ENCODE data around the gene NADK. TPM values are rescaled to one million over a fixed set of nuclear protein-coding genes. Genes with fewer than 3 reads are reported as not detected.

Gene NADK
- total RNA-seq, 1 donor: 45.6 TPM

DNA sequence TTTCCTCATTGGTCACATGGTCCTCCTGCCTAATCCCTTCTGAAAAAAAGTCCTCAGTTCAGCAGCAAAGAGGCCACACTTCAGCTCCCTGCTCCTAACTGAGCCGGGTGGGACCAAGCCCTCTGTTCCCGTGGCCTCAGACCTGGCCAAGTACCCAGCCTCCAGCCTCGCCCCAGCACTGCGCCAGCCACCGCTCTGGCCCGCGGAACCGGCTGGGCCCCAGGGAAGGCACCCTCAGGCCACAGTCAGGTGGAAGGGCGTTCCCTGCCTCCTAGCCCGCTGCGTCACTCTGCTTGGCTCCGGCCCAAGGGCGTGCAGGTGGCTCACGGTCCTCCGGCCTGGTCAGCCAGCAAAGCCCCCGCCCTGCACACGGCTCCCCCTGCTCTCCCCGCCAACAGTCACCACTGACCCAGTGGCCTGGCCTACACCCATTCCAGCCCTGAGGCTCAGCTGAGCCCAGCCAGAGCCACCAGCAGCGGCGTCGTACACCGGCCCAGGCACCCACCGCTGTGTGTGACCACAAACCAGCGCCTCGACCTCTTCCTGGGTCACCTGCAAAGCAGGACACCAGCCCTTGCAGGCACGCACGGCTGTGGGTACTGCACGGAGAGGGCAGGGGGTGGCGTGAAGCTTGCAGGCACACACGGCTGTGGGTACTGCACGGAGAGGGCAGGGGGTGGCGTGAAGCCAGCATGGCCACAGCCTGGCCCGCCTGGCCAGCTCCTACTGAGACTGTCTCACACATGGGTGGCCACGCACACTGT, 19.4 kb downstream of the NADK start:
- no peak for DNase-seq (ENCODE audit: low read depth)
- no peak for TF ChIP-seq CTCF (IDR thresholded peaks at IDR 0.05; ENCODE audit: insufficient read depth, low read length)
- no peak overlapping the region for H3K4me3 ChIP-seq (ENCODE audit: low read depth, low read length)

GRCh38 chr1:1758059-1758621, 20.1 kb downstream of the NADK start:
- H3K4me3 ChIP-seq (ENCODE audit: low read depth, low read length): no peak overlapping the region
- DNase-seq (ENCODE audit: low read depth): no peak
- TF ChIP-seq CTCF (IDR thresholded peaks at IDR 0.05; ENCODE audit: insufficient read depth, low read length): no peak

DNA sequence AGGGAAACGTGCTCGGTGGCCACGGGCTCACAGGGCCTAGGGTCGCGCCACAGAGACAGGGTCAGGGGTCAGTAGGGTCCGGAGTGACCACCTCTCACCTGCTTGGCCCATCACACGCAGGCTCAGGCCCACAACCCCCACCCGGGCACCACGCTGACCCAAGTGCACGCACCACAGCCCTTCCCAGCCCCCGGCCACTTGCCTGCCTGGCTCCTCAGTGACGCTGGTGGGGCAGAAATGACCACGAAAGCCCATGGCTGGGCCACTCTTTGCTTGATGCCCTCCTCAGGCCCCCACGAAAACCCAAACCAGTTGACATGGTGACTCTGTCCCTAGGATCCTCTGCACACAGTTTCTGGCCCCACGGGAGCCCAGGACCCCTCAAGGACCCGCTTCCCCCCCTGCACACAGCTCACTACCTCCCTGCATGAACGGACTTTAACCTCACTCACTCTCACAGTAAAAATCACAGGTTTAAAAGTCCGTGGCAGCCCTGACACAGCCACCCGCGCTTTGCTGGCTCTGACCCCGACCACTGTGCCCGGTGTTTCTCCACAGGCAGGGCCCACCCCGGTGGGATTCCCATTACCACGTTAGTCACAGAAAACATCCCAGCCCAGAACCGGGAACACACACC, 20.7 kb downstream of the NADK start:
- TF ChIP-seq CTCF (IDR thresholded peaks at IDR 0.05; ENCODE audit: insufficient read depth, low read length): no peak
- DNase-seq (ENCODE audit: low read depth): no peak
- no peak overlapping the region for H3K4me3 ChIP-seq (ENCODE audit: low read depth, low read length)

GRCh38 chr1:1756661-1757421, 21.4 kb downstream of the NADK start:
- no peak for TF ChIP-seq CTCF (IDR thresholded peaks at IDR 0.05; ENCODE audit: insufficient read depth, low read length)
- no peak for DNase-seq (ENCODE audit: low read depth)
- no peak overlapping the region for H3K4me3 ChIP-seq (ENCODE audit: low read depth, low read length)

GRCh38 chr1:1755852-1756251, 22.4 kb downstream of the NADK start:
- no peak for DNase-seq (ENCODE audit: low read depth)
- no peak for TF ChIP-seq CTCF (IDR thresholded peaks at IDR 0.05; ENCODE audit: insufficient read depth, low read length)
- H3K4me3 ChIP-seq (ENCODE audit: low read depth, low read length): no peak overlapping the region

- no peak for DNase-seq (ENCODE audit: low read depth)
- no peak overlapping the region for H3K4me3 ChIP-seq (ENCODE audit: low read depth, low read length)
- no peak for TF ChIP-seq CTCF (IDR thresholded peaks at IDR 0.05; ENCODE audit: insufficient read depth, low read length)
Measured at GRCh38 chr1:1755426-1755825, 22.8 kb downstream of the NADK start.

Data from fibroblast of the aortic adventitia (primary cell).